ENCODE data around the gene KRTAP10-10.

DNA sequence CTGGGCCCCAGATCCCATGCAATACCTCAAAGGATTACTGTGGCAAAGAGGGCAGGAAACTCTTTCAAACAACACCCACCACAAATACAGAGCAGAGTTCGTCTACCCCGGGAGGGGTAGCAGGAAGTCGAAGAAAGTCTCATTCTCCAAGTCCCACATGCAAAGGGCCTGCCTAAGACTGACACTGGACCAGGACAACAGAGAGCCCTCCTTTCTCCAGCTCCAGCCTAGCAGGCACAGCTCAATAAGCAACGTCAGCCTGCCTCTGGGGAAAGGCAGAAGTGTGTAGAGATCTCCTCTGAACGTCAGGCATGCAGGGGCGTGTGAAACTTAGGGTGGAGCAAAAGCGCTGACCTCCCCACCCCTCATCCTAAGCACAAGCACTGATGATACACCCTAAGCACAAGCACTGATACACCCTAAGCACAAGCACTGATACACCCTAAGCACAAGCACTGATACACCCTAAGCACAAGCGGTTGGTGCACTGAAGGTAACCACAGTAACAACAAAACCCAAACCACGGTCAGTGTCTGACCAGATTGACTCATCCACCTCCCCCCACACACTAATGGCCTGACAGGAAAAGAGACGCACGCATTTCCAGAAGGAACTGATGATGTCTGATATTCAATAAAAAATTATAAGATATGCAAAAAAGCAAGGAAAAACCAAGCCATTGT, 21.9 kb downstream of the KRTAP10-10 start:
- TF ChIP-seq, protein P1, sequence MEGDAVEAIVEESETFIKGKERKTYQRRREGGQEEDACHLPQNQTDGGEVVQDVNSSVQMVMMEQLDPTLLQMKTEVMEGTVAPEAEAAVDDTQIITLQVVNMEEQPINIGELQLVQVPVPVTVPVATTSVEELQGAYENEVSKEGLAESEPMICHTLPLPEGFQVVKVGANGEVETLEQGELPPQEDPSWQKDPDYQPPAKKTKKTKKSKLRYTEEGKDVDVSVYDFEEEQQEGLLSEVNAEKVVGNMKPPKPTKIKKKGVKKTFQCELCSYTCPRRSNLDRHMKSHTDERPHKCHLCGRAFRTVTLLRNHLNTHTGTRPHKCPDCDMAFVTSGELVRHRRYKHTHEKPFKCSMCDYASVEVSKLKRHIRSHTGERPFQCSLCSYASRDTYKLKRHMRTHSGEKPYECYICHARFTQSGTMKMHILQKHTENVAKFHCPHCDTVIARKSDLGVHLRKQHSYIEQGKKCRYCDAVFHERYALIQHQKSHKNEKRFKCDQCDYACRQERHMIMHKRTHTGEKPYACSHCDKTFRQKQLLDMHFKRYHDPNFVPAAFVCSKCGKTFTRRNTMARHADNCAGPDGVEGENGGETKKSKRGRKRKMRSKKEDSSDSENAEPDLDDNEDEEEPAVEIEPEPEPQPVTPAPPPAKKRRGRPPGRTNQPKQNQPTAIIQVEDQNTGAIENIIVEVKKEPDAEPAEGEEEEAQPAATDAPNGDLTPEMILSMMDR (IDR thresholded peaks at IDR 0.05) = no peak
- no peak for TF ChIP-seq POLR2AphosphoS5 (IDR thresholded peaks at IDR 0.05)
